Measurements from ENCODE around the gene FSIP1. TPM values are rescaled to one million over a fixed set of nuclear protein-coding genes. Genes with fewer than 3 reads are reported as not detected.

FSIP1 gene
- total RNA-seq, 1 experiment from 2014 or later = 0.61 TPM

DNA sequence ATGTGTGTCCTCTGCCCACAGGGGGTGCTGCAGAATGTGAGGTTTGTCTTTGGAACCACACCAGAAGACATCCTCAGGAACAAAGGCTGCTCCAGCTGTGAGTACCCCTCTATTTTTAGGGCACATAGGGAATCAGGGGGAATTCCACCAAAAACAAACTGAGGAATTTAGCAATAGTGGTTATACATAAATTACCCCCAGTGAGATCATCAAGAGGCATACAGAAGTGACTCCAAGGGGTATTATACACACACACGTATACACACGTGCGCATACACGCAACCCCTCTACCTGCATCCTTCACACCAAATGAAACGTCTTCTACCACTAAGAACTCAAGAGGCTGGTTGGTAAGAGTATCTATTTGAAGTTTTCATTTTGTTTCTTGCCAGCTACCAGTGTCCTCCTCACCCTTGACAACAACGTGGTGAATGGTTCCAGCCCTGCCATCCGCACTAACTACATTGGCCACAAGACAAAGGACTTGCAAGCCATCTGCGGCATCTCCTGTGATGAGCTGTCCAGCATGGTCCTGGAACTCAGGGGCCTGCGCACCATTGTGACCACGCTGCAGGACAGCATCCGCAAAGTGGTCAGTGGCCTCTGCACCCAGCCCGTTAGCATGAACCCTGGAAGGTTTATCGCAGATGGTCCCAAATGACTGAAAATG lies 198.9 kb downstream of the FSIP1 start:
- Mint-ChIP-seq H3K27me3 (ENCODE audit: low read depth) (peaks cover 9% of the 10 kb centered on the region), H3K4me3 (no peak overlapping the region), H3K4me1 (peaks cover 26% of the 10 kb centered on the region), H3K9me3 (no peaks in the 10 kb centered on the region), H3K36me3 (peaks cover 61% of the 10 kb centered on the region), H3K27ac (no peak overlapping the region)
- ATAC-seq (no peak), DNase-seq (ENCODE audit: low spot score) (peak; percentile 57)
- POLR2A ChIA-PET = interaction anchor here (1.0 kb wide), 1 partner anchor 370 kb away, joined by 3 read pairs; no protein-coding TSS in a partner anchor
- CTCF ChIA-PET = interaction anchor here (0.6 to 5.4 kb wide), 5 partner anchors 82 to 420 kb away, joined by 3 to 40 read pairs (median 4); no protein-coding TSS in a partner anchor
- TF ChIP-seq, protein P1, sequence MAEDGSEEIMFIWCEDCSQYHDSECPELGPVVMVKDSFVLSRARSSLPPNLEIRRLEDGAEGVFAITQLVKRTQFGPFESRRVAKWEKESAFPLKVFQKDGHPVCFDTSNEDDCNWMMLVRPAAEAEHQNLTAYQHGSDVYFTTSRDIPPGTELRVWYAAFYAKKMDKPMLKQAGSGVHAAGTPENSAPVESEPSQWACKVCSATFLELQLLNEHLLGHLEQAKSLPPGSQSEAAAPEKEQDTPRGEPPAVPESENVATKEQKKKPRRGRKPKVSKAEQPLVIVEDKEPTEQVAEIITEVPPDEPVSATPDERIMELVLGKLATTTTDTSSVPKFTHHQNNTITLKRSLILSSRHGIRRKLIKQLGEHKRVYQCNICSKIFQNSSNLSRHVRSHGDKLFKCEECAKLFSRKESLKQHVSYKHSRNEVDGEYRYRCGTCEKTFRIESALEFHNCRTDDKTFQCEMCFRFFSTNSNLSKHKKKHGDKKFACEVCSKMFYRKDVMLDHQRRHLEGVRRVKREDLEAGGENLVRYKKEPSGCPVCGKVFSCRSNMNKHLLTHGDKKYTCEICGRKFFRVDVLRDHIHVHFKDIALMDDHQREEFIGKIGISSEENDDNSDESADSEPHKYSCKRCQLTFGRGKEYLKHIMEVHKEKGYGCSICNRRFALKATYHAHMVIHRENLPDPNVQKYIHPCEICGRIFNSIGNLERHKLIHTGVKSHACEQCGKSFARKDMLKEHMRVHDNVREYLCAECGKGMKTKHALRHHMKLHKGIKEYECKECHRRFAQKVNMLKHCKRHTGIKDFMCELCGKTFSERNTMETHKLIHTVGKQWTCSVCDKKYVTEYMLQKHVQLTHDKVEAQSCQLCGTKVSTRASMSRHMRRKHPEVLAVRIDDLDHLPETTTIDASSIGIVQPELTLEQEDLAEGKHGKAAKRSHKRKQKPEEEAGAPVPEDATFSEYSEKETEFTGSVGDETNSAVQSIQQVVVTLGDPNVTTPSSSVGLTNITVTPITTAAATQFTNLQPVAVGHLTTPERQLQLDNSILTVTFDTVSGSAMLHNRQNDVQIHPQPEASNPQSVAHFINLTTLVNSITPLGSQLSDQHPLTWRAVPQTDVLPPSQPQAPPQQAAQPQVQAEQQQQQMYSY (CRISPR knock-in tag; IDR thresholded peaks at IDR 0.05) = no peak
- TF ChIP-seq, protein P2, sequence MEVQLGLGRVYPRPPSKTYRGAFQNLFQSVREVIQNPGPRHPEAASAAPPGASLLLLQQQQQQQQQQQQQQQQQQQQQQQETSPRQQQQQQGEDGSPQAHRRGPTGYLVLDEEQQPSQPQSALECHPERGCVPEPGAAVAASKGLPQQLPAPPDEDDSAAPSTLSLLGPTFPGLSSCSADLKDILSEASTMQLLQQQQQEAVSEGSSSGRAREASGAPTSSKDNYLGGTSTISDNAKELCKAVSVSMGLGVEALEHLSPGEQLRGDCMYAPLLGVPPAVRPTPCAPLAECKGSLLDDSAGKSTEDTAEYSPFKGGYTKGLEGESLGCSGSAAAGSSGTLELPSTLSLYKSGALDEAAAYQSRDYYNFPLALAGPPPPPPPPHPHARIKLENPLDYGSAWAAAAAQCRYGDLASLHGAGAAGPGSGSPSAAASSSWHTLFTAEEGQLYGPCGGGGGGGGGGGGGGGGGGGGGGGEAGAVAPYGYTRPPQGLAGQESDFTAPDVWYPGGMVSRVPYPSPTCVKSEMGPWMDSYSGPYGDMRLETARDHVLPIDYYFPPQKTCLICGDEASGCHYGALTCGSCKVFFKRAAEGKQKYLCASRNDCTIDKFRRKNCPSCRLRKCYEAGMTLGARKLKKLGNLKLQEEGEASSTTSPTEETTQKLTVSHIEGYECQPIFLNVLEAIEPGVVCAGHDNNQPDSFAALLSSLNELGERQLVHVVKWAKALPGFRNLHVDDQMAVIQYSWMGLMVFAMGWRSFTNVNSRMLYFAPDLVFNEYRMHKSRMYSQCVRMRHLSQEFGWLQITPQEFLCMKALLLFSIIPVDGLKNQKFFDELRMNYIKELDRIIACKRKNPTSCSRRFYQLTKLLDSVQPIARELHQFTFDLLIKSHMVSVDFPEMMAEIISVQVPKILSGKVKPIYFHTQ (CRISPR knock-in tag; IDR thresholded peaks at IDR 0.05) = 0 out of 2 replicates have a peak, but pooled peaks have one; percentile 20
- 0 out of 2 replicates have a peak, but pooled peaks have one; percentile 45 for TF ChIP-seq NFATC4 (CRISPR knock-in tag; IDR thresholded peaks at IDR 0.05)
- TF ChIP-seq, protein P3, sequence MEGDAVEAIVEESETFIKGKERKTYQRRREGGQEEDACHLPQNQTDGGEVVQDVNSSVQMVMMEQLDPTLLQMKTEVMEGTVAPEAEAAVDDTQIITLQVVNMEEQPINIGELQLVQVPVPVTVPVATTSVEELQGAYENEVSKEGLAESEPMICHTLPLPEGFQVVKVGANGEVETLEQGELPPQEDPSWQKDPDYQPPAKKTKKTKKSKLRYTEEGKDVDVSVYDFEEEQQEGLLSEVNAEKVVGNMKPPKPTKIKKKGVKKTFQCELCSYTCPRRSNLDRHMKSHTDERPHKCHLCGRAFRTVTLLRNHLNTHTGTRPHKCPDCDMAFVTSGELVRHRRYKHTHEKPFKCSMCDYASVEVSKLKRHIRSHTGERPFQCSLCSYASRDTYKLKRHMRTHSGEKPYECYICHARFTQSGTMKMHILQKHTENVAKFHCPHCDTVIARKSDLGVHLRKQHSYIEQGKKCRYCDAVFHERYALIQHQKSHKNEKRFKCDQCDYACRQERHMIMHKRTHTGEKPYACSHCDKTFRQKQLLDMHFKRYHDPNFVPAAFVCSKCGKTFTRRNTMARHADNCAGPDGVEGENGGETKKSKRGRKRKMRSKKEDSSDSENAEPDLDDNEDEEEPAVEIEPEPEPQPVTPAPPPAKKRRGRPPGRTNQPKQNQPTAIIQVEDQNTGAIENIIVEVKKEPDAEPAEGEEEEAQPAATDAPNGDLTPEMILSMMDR (IDR thresholded peaks at IDR 0.05) = peak; percentile 49; the same call in 1 of the 2 replicates

DNA sequence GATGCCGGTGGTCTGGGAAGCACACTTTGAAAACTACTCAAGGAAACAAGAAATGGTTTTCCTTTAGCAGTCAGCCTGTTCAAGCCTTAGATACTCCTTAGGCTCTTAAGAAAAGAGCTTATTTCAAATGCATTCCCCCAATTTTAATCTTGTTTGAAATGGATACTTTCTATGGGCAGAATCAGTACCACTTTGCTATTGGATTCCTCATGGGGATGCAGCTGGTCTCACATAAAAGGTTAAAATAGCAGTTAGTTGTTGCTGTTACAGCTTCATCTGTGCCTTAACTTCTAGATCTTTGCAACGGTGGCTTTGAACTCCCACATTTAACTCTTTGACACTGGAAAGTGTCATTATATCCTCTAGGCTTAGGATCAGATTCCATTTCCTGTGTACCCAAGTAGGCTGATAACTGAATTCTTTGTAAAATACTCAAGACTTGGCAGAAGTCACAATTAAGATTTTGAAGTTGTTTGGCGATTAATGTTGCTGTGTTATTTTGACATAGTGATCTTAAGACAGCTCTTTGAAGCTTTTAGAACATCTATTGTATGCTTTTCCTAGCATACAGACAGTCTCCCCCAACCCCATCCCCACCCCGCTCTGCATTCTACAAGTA lies 199.6 kb downstream of the FSIP1 start:
- ChIA-PET CTCF (interaction anchor here (0.6 to 5.4 kb wide), 4 partner anchors 174 to 419 kb away, joined by 3 to 40 read pairs (median 6); no protein-coding TSS in a partner anchor), POLR2A (interaction anchor here (1.0 to 1.4 kb wide), 3 partner anchors 11 to 370 kb away, joined by 3 to 5 read pairs (median 4); no protein-coding TSS in a partner anchor)
- peak overlapping the region; percentile 26; the same call in 1 of the 2 replicates for H3K4me3 Mint-ChIP-seq
- no peak for ATAC-seq
- peaks cover 28% of the 10 kb centered on the region for H3K4me1 Mint-ChIP-seq
- peaks cover 15% of the 10 kb centered on the region for H3K27me3 Mint-ChIP-seq (ENCODE audit: low read depth)
- H3K36me3 Mint-ChIP-seq = peaks cover 54% of the 10 kb centered on the region
- H3K27ac Mint-ChIP-seq = no peak overlapping the region
- DNase-seq (ENCODE audit: low spot score) = no peak
- H3K9me3 Mint-ChIP-seq = no peaks in the 10 kb centered on the region
- no peak for TF ChIP-seq RORB (CRISPR knock-in tag; IDR thresholded peaks at IDR 0.05)
- TF ChIP-seq, protein P4, sequence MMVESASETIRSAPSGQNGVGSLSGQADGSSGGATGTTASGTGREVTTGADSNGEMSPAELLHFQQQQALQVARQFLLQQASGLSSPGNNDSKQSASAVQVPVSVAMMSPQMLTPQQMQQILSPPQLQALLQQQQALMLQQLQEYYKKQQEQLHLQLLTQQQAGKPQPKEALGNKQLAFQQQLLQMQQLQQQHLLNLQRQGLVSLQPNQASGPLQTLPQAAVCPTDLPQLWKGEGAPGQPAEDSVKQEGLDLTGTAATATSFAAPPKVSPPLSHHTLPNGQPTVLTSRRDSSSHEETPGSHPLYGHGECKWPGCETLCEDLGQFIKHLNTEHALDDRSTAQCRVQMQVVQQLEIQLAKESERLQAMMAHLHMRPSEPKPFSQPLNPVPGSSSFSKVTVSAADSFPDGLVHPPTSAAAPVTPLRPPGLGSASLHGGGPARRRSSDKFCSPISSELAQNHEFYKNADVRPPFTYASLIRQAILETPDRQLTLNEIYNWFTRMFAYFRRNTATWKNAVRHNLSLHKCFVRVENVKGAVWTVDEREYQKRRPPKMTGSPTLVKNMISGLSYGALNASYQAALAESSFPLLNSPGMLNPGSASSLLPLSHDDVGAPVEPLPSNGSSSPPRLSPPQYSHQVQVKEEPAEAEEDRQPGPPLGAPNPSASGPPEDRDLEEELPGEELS (CRISPR knock-in tag; IDR thresholded peaks at IDR 0.05) = no peak
- TF ChIP-seq CREB1 (CRISPR knock-in tag; IDR thresholded peaks at IDR 0.05) = no peak
- TF ChIP-seq, protein P3 (IDR thresholded peaks at IDR 0.05) = no peak
